SK-N-SH treated with all-trans-retinoic acid at 6 μM for 48 hours (cell line): Measurements from ENCODE around the gene AJUBA.

Source experiments
- PATZ1 ChIP-seq: fragments of 250-450 bp; sonication (Bioruptor Pico); IDR thresholded peaks from 2 replicates; pipeline ENCODE4 v1.8.0; 2020; ENCODE audit warnings: mild to moderate bottlenecking, moderate library complexity, borderline replicate concordance
- PPARA ChIP-seq: fragments of 250-450 bp; sonication (Bioruptor Pico); IDR thresholded peaks from 2 replicates; pipeline ENCODE4 v1.5.0; 2020; ENCODE audit warnings: mild to moderate bottlenecking, borderline replicate concordance
- SNAI2 ChIP-seq: fragments of 250-450 bp; sonication (Bioruptor Pico); IDR thresholded peaks from 2 replicates; pipeline ENCODE4 v1.5.0; 2020; ENCODE audit warnings: mild to moderate bottlenecking, moderate library complexity
- ZFP30 ChIP-seq: fragments of 450-650 bp; formaldehyde crosslinking; IDR thresholded peaks from 2 replicates; pipeline ENCODE4 v1.5.0; 2022; ENCODE audit warnings: mild to moderate bottlenecking, moderate library complexity
- ZNF70 ChIP-seq: fragments of 450-650 bp; formaldehyde crosslinking; IDR thresholded peaks from 2 replicates; pipeline ENCODE4 v1.5.0; 2020; ENCODE audit warnings: mild to moderate bottlenecking, moderate library complexity

DNA sequence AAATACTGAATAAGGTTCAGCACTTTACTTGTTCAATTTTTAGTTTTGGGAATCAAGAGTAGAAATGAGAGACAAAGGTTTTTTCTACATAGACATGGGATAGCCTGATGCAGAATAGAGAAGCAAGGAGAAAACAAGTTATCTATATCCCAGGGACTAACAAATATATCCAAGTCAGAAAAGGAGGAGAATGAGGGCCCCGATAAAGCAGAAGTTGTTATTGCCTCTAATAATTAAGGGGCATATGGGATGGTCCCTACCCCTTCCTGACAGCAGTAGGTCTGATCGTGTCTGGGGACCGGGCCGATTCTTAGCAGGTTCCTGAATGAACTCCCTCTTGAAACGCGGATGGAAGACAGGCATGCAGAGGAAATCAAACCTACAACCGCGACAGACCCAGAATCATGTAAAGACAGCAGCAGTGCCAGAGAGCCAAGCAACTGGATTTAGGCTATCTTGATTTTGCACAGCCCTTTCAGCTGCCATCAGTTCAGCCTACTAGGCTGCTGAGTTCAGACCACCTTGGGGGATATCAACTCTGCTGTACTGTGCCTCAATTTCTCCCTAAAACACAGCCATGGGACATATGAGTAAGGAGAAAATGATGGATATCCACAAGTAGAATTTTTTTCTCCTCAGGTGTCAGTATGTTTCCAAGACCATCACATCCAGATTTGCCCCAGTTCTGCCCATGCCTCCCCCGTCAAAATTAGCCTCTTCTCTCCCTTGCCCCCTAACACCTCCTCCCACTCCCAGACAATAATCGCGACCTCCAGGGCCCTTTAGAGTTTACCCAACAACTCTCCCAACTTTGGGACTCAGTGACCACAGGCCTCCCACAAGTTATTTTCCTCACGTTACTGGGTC is 53.9 kb downstream of the AJUBA start:
- TF ChIP-seq ZNF70 (CRISPR knock-in tag) (no peak), SNAI2 (CRISPR knock-in tag) (no peak), PPARA (CRISPR knock-in tag) (no peak), ZFP30 (no peak), PATZ1 (CRISPR knock-in tag) (no peak)
